GM19193 (cell line): ENCODE measurements around the gene DPYD.

Source experiments
- POLR2A ChIP-seq: IDR thresholded peaks from 4 replicates; pipeline ENCODE4 v1.6.1; 2011; ENCODE audit not compliant: insufficient read depth, insufficient read length; ENCODE audit errors: extremely low read depth

DPYD gene

GRCh38 chr1:97047421-97047793, 873.4 kb downstream of the DPYD start:
- TF ChIP-seq POLR2A = no peak

- TF ChIP-seq POLR2A = no peak
Measured at GRCh38 chr1:97046765-97047420, 873.9 kb downstream of the DPYD start.

GRCh38 chr1:97044159-97044760, 876.6 kb downstream of the DPYD start:
- TF ChIP-seq POLR2A = no peak

- no peak for TF ChIP-seq POLR2A
Measured at GRCh38 chr1:97042551-97042950, 878.3 kb downstream of the DPYD start.

GRCh38 chr1:97041026-97041425, 879.8 kb downstream of the DPYD start:
- TF ChIP-seq POLR2A = no peak

GRCh38 chr1:97038410-97038809, 882.4 kb downstream of the DPYD start:
- TF ChIP-seq POLR2A = no peak

- TF ChIP-seq POLR2A = no peak
Measured at GRCh38 chr1:97034651-97035050, 886.2 kb downstream of the DPYD start.

GRCh38 chr1:97033949-97034348, 886.9 kb downstream of the DPYD start:
- no peak for TF ChIP-seq POLR2A
